Neural progenitor cell (in vitro differentiated cells): ENCODE results near the gene SPATA33. TPM values are rescaled to one million over a fixed set of nuclear protein-coding genes. Genes with fewer than 3 reads are reported as not detected.

Source experiments
- DNase-seq: peaks from one replicate; pipeline ENCODE4 v3.0.0-alpha.2; 2016; ENCODE audit warnings: low spot score
- H2AFZ ChIP-seq: fragments of 200-600 bp; sonication (generic); replicated peaks from 2 replicates; pipeline ENCODE4 v1.6.1; 2016; ENCODE audit warnings: antibody characterized with exemption
- H3F3A ChIP-seq: fragments of 200-600 bp; sonication (generic); 2 replicates; pipeline ENCODE4 v1.6.1; 2016; ENCODE audit warnings: antibody characterized with exemption, low read depth
- H3K27ac ChIP-seq: fragments of 200-600 bp; sonication (generic); 2 replicates; pipeline ENCODE4 v1.5.1; 2016; ENCODE audit warnings: mild to moderate bottlenecking
- H3K27me3 ChIP-seq: fragments of 200-600 bp; sonication (generic); 2 replicates; pipeline ENCODE4 v1.6.1; 2016; ENCODE audit warnings: mild to moderate bottlenecking, moderate library complexity
- H3K36me3 ChIP-seq: fragments of 200-600 bp; sonication (generic); 2 replicates; pipeline ENCODE4 v1.5.1; 2016
- H3K4me1 ChIP-seq: fragments of 200-600 bp; sonication (generic); 2 replicates; pipeline ENCODE4 v1.6.1; 2016; ENCODE audit warnings: mixed run types
- H3K4me2 ChIP-seq: fragments of 200-600 bp; sonication (generic); 2 replicates; pipeline ENCODE4 v1.6.1; 2016
- H3K4me3 ChIP-seq: fragments of 200-600 bp; sonication (generic); 2 replicates; pipeline ENCODE4 v1.5.1; 2016
- H3K79me2 ChIP-seq: fragments of 200-600 bp; sonication (generic); 2 replicates; pipeline ENCODE4 v1.6.1; 2016; ENCODE audit warnings: low read depth
- H3K9ac ChIP-seq: fragments of 200-600 bp; sonication (generic); 2 replicates; pipeline ENCODE4 v1.6.1; 2016
- H3K9me3 ChIP-seq: fragments of 200-600 bp; sonication (generic); 2 replicates; pipeline ENCODE4 v1.5.1; 2016; ENCODE audit warnings: low read depth
- H4K20me1 ChIP-seq: fragments of 200-600 bp; sonication (generic); 2 replicates; pipeline ENCODE4 v1.6.1; 2016; ENCODE audit warnings: low read depth
- H3K27ac Mint-ChIP-seq: 3 replicates; pipeline ENCODE4 v1.8.0; 2021; ENCODE audit warnings: mixed read lengths
- H3K27me3 Mint-ChIP-seq: 2 replicates; pipeline ENCODE4 v1.8.0; 2022; ENCODE audit warnings: low read depth, mild to moderate bottlenecking, inconsistent platforms, moderate library complexity, mixed read lengths; ENCODE audit not compliant: insufficient read depth
- H3K36me3 Mint-ChIP-seq: 3 replicates; pipeline ENCODE4 v1.8.0; 2021; ENCODE audit warnings: mixed read lengths
- H3K4me1 Mint-ChIP-seq: 3 replicates; pipeline ENCODE4 v1.8.0; 2021; ENCODE audit warnings: mixed read lengths
- H3K4me3 Mint-ChIP-seq: 3 replicates; pipeline ENCODE4 v1.8.0; 2021; ENCODE audit warnings: mild to moderate bottlenecking, moderate library complexity, mixed read lengths
- H3K9me3 Mint-ChIP-seq: 3 replicates; pipeline ENCODE4 v1.8.0; 2020; ENCODE audit warnings: mixed read lengths
- CTCF ChIP-seq: fragments of 200-600 bp; sonication (generic); IDR thresholded peaks from 2 replicates; pipeline ENCODE4 v1.5.1; 2017; ENCODE audit warnings: antibody characterized with exemption, mild to moderate bottlenecking
- EZH2 ChIP-seq: fragments of 200-600 bp; sonication (generic); IDR thresholded peaks from 2 replicates; pipeline ENCODE4 v1.6.1; 2017; ENCODE audit warnings: antibody characterized with exemption, mild to moderate bottlenecking, moderate library complexity
- EZH2phosphoT487 ChIP-seq: fragments of 200-600 bp; sonication (generic); IDR thresholded peaks from 2 replicates; pipeline ENCODE4 v1.6.1; 2017; ENCODE audit warnings: antibody characterized with exemption
- total RNA-seq: library from RNA; depleted of rRNA; stranded (reverse); fragments of >200 nt; gene quantifications from 2 replicates; pipeline ENCODE4 v1.2.3, GENCODE V29; 2015; ENCODE audit warnings: low replicate concordance

SPATA33 gene
- total RNA-seq, 1 donor from 2014 or later = 14.1 TPM

DNA sequence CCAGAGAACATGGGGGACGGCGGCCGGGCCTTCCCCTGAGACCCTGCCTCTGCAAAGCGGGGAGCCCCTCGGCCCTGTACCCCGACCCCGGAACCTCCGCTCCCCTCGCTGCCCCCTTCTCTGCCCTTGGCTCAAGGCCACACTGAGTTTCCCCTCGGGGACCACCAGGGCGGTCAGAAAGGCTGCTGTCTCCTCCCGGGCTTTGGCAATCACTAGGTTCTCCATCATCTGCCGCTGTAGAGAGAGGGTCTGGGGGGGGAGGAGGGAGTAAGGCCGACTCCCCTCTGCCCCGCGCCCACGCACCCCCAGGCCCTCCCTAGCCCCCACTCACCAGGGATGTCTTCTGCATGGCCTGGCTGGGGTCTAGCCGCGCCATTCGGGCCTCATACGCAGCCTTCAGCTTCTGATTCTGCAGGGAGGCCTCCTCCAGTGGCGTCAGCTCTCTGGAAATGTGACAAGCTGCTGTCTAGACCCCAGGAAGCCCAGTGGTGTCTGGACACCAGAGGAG, 54.7 kb downstream of the SPATA33 start:
- Histone ChIP-seq H3K9me3 (no peaks in the 10 kb centered on the region), H3K4me2 (peak overlapping the region; percentile 79), H3K27ac (no peak overlapping the region), H3K4me1 (peaks cover 11% of the 10 kb centered on the region), H3F3A (peaks cover 8% of the 10 kb centered on the region), H3K79me2 (no peaks in the 10 kb centered on the region), H3K36me3 (no peaks in the 10 kb centered on the region), H3K9ac (peak overlapping the region; percentile 4), H4K20me1 (no peaks in the 10 kb centered on the region), H2AFZ (peak overlapping the region; percentile 67), H3K4me3 (peak overlapping the region; percentile 69), H3K27me3 (no peaks in the 10 kb centered on the region)
- DNase-seq = peak; percentile 34
- peaks cover 8% of the 10 kb centered on the region for H3K4me1 Mint-ChIP-seq
- TF ChIP-seq EZH2 (no peak), EZH2phosphoT487 (no peak), CTCF (no peak)
- peak overlapping the region; percentile 72 for H3K4me3 Mint-ChIP-seq
- H3K27me3 Mint-ChIP-seq = peaks cover 13% of the 10 kb centered on the region
- H3K27ac Mint-ChIP-seq = no peak overlapping the region
- H3K9me3 Mint-ChIP-seq = no peaks in the 10 kb centered on the region
- H3K36me3 Mint-ChIP-seq = peaks cover 4% of the 10 kb centered on the region

DNA sequence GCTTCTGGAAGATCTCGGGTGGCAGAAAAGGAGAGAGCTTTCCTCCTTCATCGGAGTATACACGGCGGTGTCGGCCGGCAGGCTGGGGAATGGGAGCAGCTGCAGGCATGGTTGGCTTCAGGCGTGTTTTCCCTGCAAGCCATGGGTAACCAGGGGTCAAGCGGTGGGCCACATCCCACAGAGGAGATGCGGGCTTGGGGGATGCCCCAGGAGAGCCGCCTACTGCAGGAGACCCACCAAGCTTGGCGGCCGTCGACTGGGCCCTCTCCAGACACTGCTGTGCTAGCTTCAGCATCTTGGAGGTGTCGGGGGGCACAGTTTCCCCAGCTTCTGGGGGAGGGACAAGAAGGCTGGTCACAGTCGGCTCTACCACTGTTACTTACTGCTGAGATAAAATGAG, 58.9 kb downstream of the SPATA33 start:
- H4K20me1 ChIP-seq = peaks cover 1% of the 10 kb centered on the region
- no peak for DNase-seq
- Mint-ChIP-seq H3K27ac (peak overlapping the region; percentile 72), H3K36me3 (peaks cover 3% of the 10 kb centered on the region), H3K9me3 (no peaks in the 10 kb centered on the region), H3K27me3 (peaks cover 16% of the 10 kb centered on the region), H3K4me1 (peaks cover 16% of the 10 kb centered on the region), H3K4me3 (no peak overlapping the region)
- no peak overlapping the region for H3K4me3 ChIP-seq
- no peak overlapping the region for H3K4me2 ChIP-seq
- no peak overlapping the region for H3K27ac ChIP-seq
- H2AFZ ChIP-seq = no peak overlapping the region
- no peaks in the 10 kb centered on the region for H3K36me3 ChIP-seq
- H3K9me3 ChIP-seq = no peaks in the 10 kb centered on the region
- peaks cover 17% of the 10 kb centered on the region for H3F3A ChIP-seq
- H3K27me3 ChIP-seq = peaks cover 18% of the 10 kb centered on the region
- peaks cover 3% of the 10 kb centered on the region for H3K4me1 ChIP-seq
- TF ChIP-seq EZH2 = no peak
- no peak for TF ChIP-seq EZH2phosphoT487
- no peak for TF ChIP-seq CTCF
- H3K79me2 ChIP-seq = no peaks in the 10 kb centered on the region
- no peak overlapping the region for H3K9ac ChIP-seq

DNA sequence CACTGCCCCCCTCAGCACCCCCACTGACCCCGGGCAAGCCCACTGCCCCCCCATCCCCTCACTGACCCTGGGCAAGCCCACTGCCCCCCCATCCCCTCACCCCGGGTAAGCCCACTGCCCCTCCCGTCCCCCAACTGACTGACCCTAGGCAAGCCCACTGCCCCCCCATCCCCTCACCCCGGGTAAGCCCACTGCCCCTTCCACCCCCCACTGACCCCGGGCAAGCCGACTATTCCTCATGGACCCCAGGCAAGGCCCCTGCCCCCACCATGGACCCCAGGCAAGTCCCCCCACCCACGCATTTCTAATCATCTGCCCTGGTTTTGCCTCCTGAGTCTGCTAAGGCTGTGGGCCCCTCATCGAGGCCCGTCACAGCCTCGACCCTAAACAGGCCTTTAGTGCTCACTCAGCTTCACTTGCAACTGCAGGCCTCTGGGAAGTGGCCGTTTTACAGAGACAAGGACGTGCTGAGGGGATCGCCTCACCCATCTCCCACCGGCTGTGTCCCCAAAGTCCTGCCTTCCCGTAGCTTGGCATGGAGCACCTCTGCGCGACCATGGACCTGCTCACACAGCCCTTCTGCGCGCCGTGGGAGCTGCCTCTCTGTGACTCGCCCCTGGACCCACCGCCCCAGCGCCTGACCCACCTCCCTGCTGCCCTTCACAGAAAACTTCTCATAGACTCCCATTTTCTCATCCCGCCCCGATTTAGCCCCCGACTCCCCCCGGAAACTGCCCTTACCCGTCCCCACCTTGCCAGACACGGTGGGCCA, 59.5 kb downstream of the SPATA33 start:
- Mint-ChIP-seq H3K4me3 (no peak overlapping the region), H3K27ac (no peak overlapping the region)
- H3K9me3 ChIP-seq = no peaks in the 10 kb centered on the region

More for the DNA sequence above, 59.5 kb downstream of the SPATA33 start:
- Histone ChIP-seq H3K27ac (no peak overlapping the region), H3K36me3 (no peaks in the 10 kb centered on the region), H2AFZ (no peak overlapping the region), H3K4me3 (no peak overlapping the region), H3K27me3 (peaks cover 24% of the 10 kb centered on the region), H3F3A (peaks cover 23% of the 10 kb centered on the region), H3K4me1 (peaks cover 6% of the 10 kb centered on the region), H3K79me2 (no peaks in the 10 kb centered on the region), H3K4me2 (no peak overlapping the region), H4K20me1 (peaks cover 7% of the 10 kb centered on the region), H3K9ac (no peak overlapping the region)
- no peak for DNase-seq
- Mint-ChIP-seq H3K27me3 (peaks cover 16% of the 10 kb centered on the region), H3K9me3 (no peaks in the 10 kb centered on the region), H3K4me1 (peaks cover 16% of the 10 kb centered on the region), H3K36me3 (peaks cover 3% of the 10 kb centered on the region)
- no peak for TF ChIP-seq EZH2phosphoT487
- TF ChIP-seq CTCF = no peak
- TF ChIP-seq EZH2 = no peak
